H1 (cell line): ENCODE results near the gene MAP2K1. TPM values are rescaled to one million over a fixed set of nuclear protein-coding genes. Genes with fewer than 3 reads are reported as not detected.

Source experiments
- CTCF ChIA-PET: fragments of 300-600 bp; sonication (Branson Sonifier 250); formaldehyde crosslinking; loops from one replicate; lab custom pipeline; 2021; ENCODE audit not compliant: partially characterized antibody; lab: Charles Lee
- POLR2A ChIA-PET: fragments of 300-600 bp; sonication (Branson Sonifier 250); formaldehyde crosslinking; loops from one replicate; lab custom pipeline; 2021; ENCODE audit warnings: inconsistent platforms; ENCODE audit not compliant: partially characterized antibody; lab: Charles Lee
- DNase-seq, 2 experiments: peaks; one replicate each; pipeline versions ENCODE4 v3.0.0 to v3.0.0-alpha.2; 2010 to 2022; ENCODE audit warnings: low spot score in 2 of 2, low read depth in 1 of 2, mixed read lengths in 1 of 2
- FAIRE-seq: peaks from 2 replicates; lab custom pipeline; 2011; peaks lifted over from hg19 to GRCh38; lab: Jason Lieb, UNC
- H2AFZ ChIP-seq: 2 replicates; pipeline ENCODE4 v1.8.1; 2012; ENCODE audit warnings: low read length, inconsistent platforms
- H2AK5ac ChIP-seq: 2 replicates; pipeline ENCODE4 v1.6.1; 2013; ENCODE audit warnings: low read depth, low read length
- H2BK120ac ChIP-seq: replicated peaks from 2 replicates; pipeline ENCODE3; 2013; ENCODE audit warnings: low read depth, low read length, inconsistent platforms
- H2BK12ac ChIP-seq: 2 replicates; pipeline ENCODE4 v1.6.1; 2013; ENCODE audit warnings: low read depth, low read length
- H2BK15ac ChIP-seq: 2 replicates; pipeline ENCODE4 v1.6.1; 2013; ENCODE audit warnings: low read length
- H2BK20ac ChIP-seq: 2 replicates; pipeline ENCODE4 v1.6.1; 2013; ENCODE audit warnings: low read length
- H2BK5ac ChIP-seq: 2 replicates; pipeline ENCODE4 v1.6.1; 2013; ENCODE audit warnings: low read depth, low read length
- H3K14ac ChIP-seq: 2 replicates; pipeline ENCODE4 v1.6.1; 2013; ENCODE audit warnings: inconsistent platforms; ENCODE audit not compliant: insufficient read length
- H3K18ac ChIP-seq: 2 replicates; pipeline ENCODE4 v1.6.1; 2013; ENCODE audit warnings: low read length; ENCODE audit errors: extremely low read depth
- H3K23ac ChIP-seq: 2 replicates; pipeline ENCODE4 v1.6.1; 2013; ENCODE audit warnings: inconsistent platforms; ENCODE audit not compliant: insufficient read length
- H3K23me2 ChIP-seq: 2 replicates; pipeline ENCODE4 v1.6.1; 2013; ENCODE audit warnings: low read depth, low read length
- H3K27ac ChIP-seq: 2 replicates; pipeline ENCODE4 v1.6.1; 2011; ENCODE audit warnings: low read depth, low read length, inconsistent platforms
- H3K27me3 ChIP-seq, 4 experiments: replicated peaks in 1 of 4; 1 replicate in 1 of 4; 2 replicates in 3 of 4; pipeline versions ENCODE4 v1.6.1 to v1.8.1; 2011 to 2013; ENCODE audit warnings: low read length in 3 of 4, mild to moderate bottlenecking in 3 of 4, inconsistent platforms in 2 of 4, mixed read lengths in 2 of 4, moderate library complexity in 1 of 4; ENCODE audit not compliant: control insufficient read depth in 3 of 4, insufficient read depth in 3 of 4; ENCODE audit errors: extremely low read depth in 1 of 4
- H3K36me3 ChIP-seq, 4 experiments: 2 replicates each; pipeline versions ENCODE4 v1.6.1 to v1.8.1; 2011 to 2013; ENCODE audit warnings: mild to moderate bottlenecking in 4 of 4, low read length in 3 of 4, moderate library complexity in 2 of 4, control low read depth in 1 of 4, inconsistent platforms in 1 of 4; ENCODE audit not compliant: insufficient read depth in 4 of 4, control insufficient read depth in 2 of 4
- H3K4ac ChIP-seq: replicated peaks from 2 replicates; pipeline ENCODE3; 2013; ENCODE audit warnings: low read length, low read depth, mixed read lengths, inconsistent platforms; ENCODE audit not compliant: insufficient read length
- H3K4me1 ChIP-seq, 4 experiments: replicated peaks in 1 of 4; 1 replicate in 1 of 4; 2 replicates in 3 of 4; pipeline versions ENCODE4 v1.6.1 to v1.8.1; 2011 to 2013; ENCODE audit warnings: low read length in 3 of 4, inconsistent platforms in 2 of 4, mixed read lengths in 1 of 4; ENCODE audit not compliant: insufficient read depth in 4 of 4, control insufficient read depth in 3 of 4
- H3K4me2 ChIP-seq, 2 experiments: 2 replicates each; pipeline versions ENCODE4 v1.6.1 to v1.8.1; 2011 to 2013; ENCODE audit warnings: low read depth in 2 of 2, low read length in 2 of 2, control low read depth in 1 of 2, inconsistent platforms in 1 of 2, mild to moderate bottlenecking in 1 of 2; ENCODE audit not compliant: insufficient read depth in 1 of 2
- H3K4me3 ChIP-seq, 4 experiments: fragments of 200-600, 300-600 bp in 1 of 4; sonication (generic), shearing (Covaris generic), sonication (Bioruptor Twin) in 1 of 4; 2 replicates each; pipeline versions ENCODE4 v1.5.1 to v1.8.1; 2011 to 2016; ENCODE audit warnings: low read length in 4 of 4, low read depth in 3 of 4, control low read depth in 2 of 4, inconsistent platforms in 2 of 4, mild to moderate bottlenecking in 2 of 4, mixed read lengths in 1 of 4, moderate library complexity in 1 of 4; ENCODE audit not compliant: insufficient read depth in 2 of 4; ENCODE audit errors: extremely low read depth in 1 of 4
- H3K56ac ChIP-seq: replicated peaks from 2 replicates; pipeline ENCODE3; 2013; ENCODE audit warnings: low read depth, mild to moderate bottlenecking, mixed read lengths, low read length, inconsistent platforms; ENCODE audit not compliant: insufficient read length
- H3K79me1 ChIP-seq: 2 replicates; pipeline ENCODE4 v1.6.1; 2013; ENCODE audit warnings: low read depth, low read length, control low read depth
- H3K79me2 ChIP-seq, 2 experiments: 2 replicates each; pipeline versions ENCODE4 v1.6.1 to v1.8.1; 2012 to 2013; ENCODE audit warnings: low read length in 2 of 2, mild to moderate bottlenecking in 2 of 2, inconsistent platforms in 1 of 2; ENCODE audit not compliant: insufficient read depth in 2 of 2, control insufficient read depth in 1 of 2
- H3K9ac ChIP-seq, 4 experiments: replicated peaks in 1 of 4; 1 replicate in 1 of 4; 2 replicates in 3 of 4; pipeline versions ENCODE4 v1.6.1 to v1.8.1; 2011 to 2013; ENCODE audit warnings: low read depth in 3 of 4, low read length in 3 of 4, control low read depth in 2 of 4, mild to moderate bottlenecking in 2 of 4, moderate library complexity in 2 of 4, inconsistent platforms in 1 of 4; ENCODE audit errors: extremely low read depth in 1 of 4
- H3K9me3 ChIP-seq, 2 experiments: 2 replicates each; pipeline versions ENCODE4 v1.6.1 to v1.8.1; 2012 to 2013; ENCODE audit warnings: mild to moderate bottlenecking in 2 of 2, moderate library complexity in 2 of 2, control low read depth in 1 of 2, inconsistent platforms in 1 of 2, low read depth in 1 of 2, low read length in 1 of 2, mixed read lengths in 1 of 2; ENCODE audit not compliant: insufficient read depth in 2 of 2
- H4K20me1 ChIP-seq, 2 experiments: replicated peaks in 1 of 2; 2 replicates each; pipeline versions ENCODE3 to v1.8.1; 2011 to 2013; ENCODE audit warnings: inconsistent platforms in 2 of 2, low read length in 2 of 2, mild to moderate bottlenecking in 1 of 2; ENCODE audit not compliant: insufficient read depth in 2 of 2, control insufficient read depth in 1 of 2
- H4K5ac ChIP-seq: 2 replicates; pipeline ENCODE4 v1.6.1; 2013; ENCODE audit warnings: low read length, low read depth, mixed read lengths, inconsistent platforms; ENCODE audit not compliant: insufficient read length
- H4K8ac ChIP-seq: 2 replicates; pipeline ENCODE4 v1.8.0; 2013; ENCODE audit warnings: mild to moderate bottlenecking, moderate library complexity, low read length, inconsistent platforms; ENCODE audit not compliant: insufficient read depth; ENCODE audit errors: extremely low read depth
- H4K91ac ChIP-seq: replicated peaks from 2 replicates; pipeline ENCODE3; 2013; ENCODE audit warnings: low read length, mixed read lengths, inconsistent platforms; ENCODE audit not compliant: insufficient read length
- CBX8 ChIP-seq: fragments of 300-800, 300-1000 bp; sonication (generic); IDR thresholded peaks from 2 replicates; pipeline ENCODE4 v1.7.1; 2016; ENCODE audit warnings: low read depth, low read length, borderline replicate concordance
- CHD1 ChIP-seq: IDR thresholded peaks from 2 replicates; pipeline ENCODE4 v1.6.1; 2012; ENCODE audit warnings: low read depth, low read length, improper control_type of control experiment
- EP300 ChIP-seq, 2 experiments: IDR thresholded peaks; 1 replicate in 1 of 2; 2 replicates in 1 of 2; pipeline ENCODE4 v1.6.1; 2011 to 2012; ENCODE audit warnings: low read depth in 2 of 2, low read length in 2 of 2, mild to moderate bottlenecking in 2 of 2, borderline replicate concordance in 1 of 2, inconsistent platforms in 1 of 2, moderate library complexity in 1 of 2
- KDM1A ChIP-seq: fragments of 200-600, 300-600 bp; sonication (generic); IDR thresholded peaks from 2 replicates; pipeline ENCODE4 v1.7.1; 2016; ENCODE audit warnings: mild to moderate bottlenecking, low read length, borderline replicate concordance
- NANOG ChIP-seq: IDR thresholded peaks from 2 replicates; pipeline ENCODE4 v1.6.1; 2011; ENCODE audit warnings: low read length, low read depth, mild to moderate bottlenecking, inconsistent platforms; ENCODE audit not compliant: insufficient read depth, poor library complexity, severe bottlenecking
- POLR2A ChIP-seq, 2 experiments: IDR thresholded peaks; 1 replicate in 1 of 2; 2 replicates in 1 of 2; pipeline ENCODE4 v1.6.1; 2011; ENCODE audit warnings: low read depth in 2 of 2, low read length in 2 of 2, mild to moderate bottlenecking in 2 of 2; ENCODE audit errors: control extremely low read depth in 1 of 2
- RXRA ChIP-seq: IDR thresholded peaks from 2 replicates; pipeline ENCODE4 v1.6.1; 2011; ENCODE audit warnings: low read depth, mild to moderate bottlenecking, low read length, moderate library complexity; ENCODE audit not compliant: insufficient read depth
- SP2 ChIP-seq: IDR thresholded peaks from 2 replicates; pipeline ENCODE4 v1.6.1; 2012; ENCODE audit warnings: mild to moderate bottlenecking, low read length, inconsistent platforms
- SUZ12 ChIP-seq: fragments of 200-600 bp; sonication (generic); IDR thresholded peaks from 2 replicates; pipeline ENCODE4 v1.6.1; 2012; ENCODE audit warnings: mild to moderate bottlenecking, inconsistent platforms, low read length, moderate library complexity, mixed read lengths
- YY1 ChIP-seq: IDR thresholded peaks from 2 replicates; pipeline ENCODE4 v1.6.1; 2011; ENCODE audit warnings: low read depth, mild to moderate bottlenecking, low read length
- WGBS, 2 experiments: shearing (Covaris generic) in 1 of 2; methylation state at CpG; one replicate each; pipeline versions ENCODE4 v1.1.6 to v1.1.7; 2013 to 2015; ENCODE audit warnings: low lambda C conversion rate in 2 of 2, mixed read lengths in 2 of 2, inconsistent platforms in 1 of 2, low coverage in 1 of 2, missing lambda C conversion rate in 1 of 2; ENCODE audit not compliant: insufficient replicate concordance in 2 of 2, insufficient coverage in 1 of 2, insufficient read length in 1 of 2; ENCODE audit errors: extremely low coverage in 1 of 2, missing lambda C conversion rate in 1 of 2; 5-methylcytosine and 5-hydroxymethylcytosine counted together
- polyA plus RNA-seq, 7 experiments: library from polyadenylated mRNA; depleted of rRNA in 3 of 7; stranded (reverse) in 5 of 7; unstranded in 2 of 7; fragments of >200 nt in 5 of 7; fragments of 200-250 nt in 2 of 7; gene quantifications; 1 replicate in 5 of 7; 2 replicates in 1 of 7; 4 replicates in 1 of 7; pipeline versions ENCODE4 v1.2.1 to v1.2.3, GENCODE V29; 2011 to 2013; ENCODE audit warnings: missing spikeins in 2 of 7, mixed read lengths in 2 of 7
- total RNA-seq: library from RNA; stranded (reverse); fragmentation: NEBNext Ultra II Directional; extraction: Animal tissue kit (Norgen Biotek cat#: 25700); gene quantifications from 2 replicates; pipeline ENCODE4 v1.2.1, GENCODE V29; 2021

MAP2K1 gene
- total and polyA plus RNA-seq, 2 of the 8 experiments (the other 6 are each of a cell fraction or from before 2014, with no cell fraction given) = 54.7 to 78.2 TPM

DNA sequence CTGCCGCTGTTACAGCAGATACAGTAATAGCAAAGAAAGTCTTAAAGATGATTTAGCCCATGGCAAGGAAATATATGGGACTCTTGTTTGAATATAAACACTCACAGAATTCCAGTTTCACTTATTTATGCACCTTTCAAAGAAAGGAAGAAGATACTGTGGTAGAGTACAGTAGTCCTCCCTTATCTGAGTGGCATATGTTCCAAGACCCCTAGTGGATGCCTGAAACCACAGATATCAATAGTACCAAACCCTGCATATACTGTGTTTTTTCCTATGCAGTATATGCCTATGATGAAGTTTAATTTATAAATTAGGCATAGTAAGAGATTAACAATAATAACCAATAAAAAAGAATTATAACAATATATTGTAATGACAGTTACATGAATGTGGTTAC is 8.2 kb downstream of the MAP2K1 start:
- CTCF ChIA-PET = interaction anchor here (1.0 to 3.4 kb wide), 3 partner anchors 9 to 38 kb away, joined by 3 to 19 read pairs (median 3); no protein-coding TSS in a partner anchor
- H3K4me3 ChIP-seq = no peak overlapping the region
- peaks cover 23% of the 10 kb centered on the region for H3K79me1 ChIP-seq

More for the DNA sequence above, 8.2 kb downstream of the MAP2K1 start:
- Histone ChIP-seq H3K4me1 (no peaks in the 10 kb centered on the region), H3K9ac (no peak overlapping the region), H2BK5ac (no peak overlapping the region), H2BK120ac (no peak overlapping the region), H2BK12ac (no peak overlapping the region)
- POLR2A ChIA-PET = interaction anchor here (2.2 to 2.4 kb wide), 2 partner anchors 16 to 104 kb away, joined by 8 to 10 read pairs; partner anchors contain the start of gene SNAPC5
- TF ChIP-seq SP2 (no peak), RXRA (no peak), CBX8 (no peak), CHD1 (no peak), EP300 (IDR thresholded peaks at IDR 0.05; ENCODE audit: borderline replicate concordance in 1 of 2, low read depth in 2 of 2, low read length in 2 of 2) (no peak), POLR2A (IDR thresholded peaks at IDR 0.05; ENCODE audit: control extremely low read depth in 1 of 2, low read depth in 2 of 2, low read length in 2 of 2) (no peak), KDM1A (no peak), NANOG (no peak), SUZ12 (no peak), YY1 (no peak)
- TF ChIP-seq, all 59 proteins: peak for 0
- Histone ChIP-seq H3K27ac (no peak overlapping the region), H3K4ac (no peak overlapping the region), H2BK15ac (no peak overlapping the region), H2AFZ (no peak overlapping the region), H3K18ac (no peak overlapping the region), H2BK20ac (no peak overlapping the region), H3K14ac (no peak overlapping the region), H3K23me2 (no peaks in the 10 kb centered on the region), H3K79me2 (peaks cover 25 to 91% of the 10 kb centered on the region in 2 experiments), H3K27me3 (no peaks in the 10 kb centered on the region), H4K5ac (no peak overlapping the region), H3K56ac (no peak overlapping the region), H4K20me1 (peaks cover 3 to 5% of the 10 kb centered on the region in 2 experiments), H3K9me3 (no peaks in the 10 kb centered on the region), H4K8ac (no peak overlapping the region), H3K23ac (no peak overlapping the region), H3K36me3 (peaks cover 0 to 8% (median 0%) of the 10 kb centered on the region in 4 experiments; a peak in 2 of 8 replicates), H4K91ac (no peak overlapping the region), H2AK5ac (no peak overlapping the region), H3K4me2 (no peak overlapping the region)
- DNase-seq (no peak), FAIRE-seq (no peak)
- WGBS, 2 experiments = 67% methylated on average over 1 of the region's 1 CpG; no CpG with 5 or more reads in 1 of the 2 experiments
